Activated CD4-positive, alpha-beta memory T cell treated with anti-CD3 and anti-CD28 coated beads for 36 hours (primary cell): ENCODE measurements around the gene PLPP3. TPM values are rescaled to one million over a fixed set of nuclear protein-coding genes. Genes with fewer than 3 reads are reported as not detected.

ENCODE experiments used
- CTCF ChIA-PET: fragments of 350-600 bp; sonication (Branson Sonifier 250); formaldehyde crosslinking; loops from one replicate; lab custom pipeline; 2021; ENCODE audit warnings: antibody characterized with exemption, inconsistent platforms; lab: Charles Lee
- POLR2A ChIA-PET: fragments of 350-600 bp; sonication (Branson Sonifier 250); formaldehyde crosslinking; loops from one replicate; lab custom pipeline; 2021; ENCODE audit warnings: antibody characterized with exemption; lab: Charles Lee
- DNase-seq: peaks from one replicate; pipeline ENCODE4 v3.0.0-alpha.2; 2020
- H3K27ac Mint-ChIP-seq: one replicate; pipeline ENCODE4 v1.8.0; 2021; ENCODE audit warnings: mixed read lengths
- H3K27me3 Mint-ChIP-seq: one replicate; pipeline ENCODE4 v1.8.0; 2021; ENCODE audit warnings: mixed read lengths
- H3K36me3 Mint-ChIP-seq: one replicate; pipeline ENCODE4 v1.8.0; 2021; ENCODE audit warnings: mixed read lengths
- H3K4me1 Mint-ChIP-seq: one replicate; pipeline ENCODE4 v1.8.0; 2021; ENCODE audit warnings: low read depth, mixed read lengths
- H3K4me3 Mint-ChIP-seq: one replicate; pipeline ENCODE4 v1.8.0; 2021; ENCODE audit warnings: mild to moderate bottlenecking, mixed read lengths
- H3K9me3 Mint-ChIP-seq: one replicate; pipeline ENCODE4 v1.8.0; 2021; ENCODE audit warnings: mixed read lengths
- intact Hi-C: fragments of 100-400 bp; cut with micrococcal nuclease; formaldehyde crosslinking; loops from one replicate; pipeline ENCODE4 v1.15.1; 2023
- total RNA-seq, 2 experiments: library from RNA; stranded (reverse); gene quantifications; one replicate each; pipeline ENCODE4 v1.2.3, GENCODE V29; 2021

Gene PLPP3
- total RNA-seq, 2 experiments from 2014 or later, result not detected

DNA sequence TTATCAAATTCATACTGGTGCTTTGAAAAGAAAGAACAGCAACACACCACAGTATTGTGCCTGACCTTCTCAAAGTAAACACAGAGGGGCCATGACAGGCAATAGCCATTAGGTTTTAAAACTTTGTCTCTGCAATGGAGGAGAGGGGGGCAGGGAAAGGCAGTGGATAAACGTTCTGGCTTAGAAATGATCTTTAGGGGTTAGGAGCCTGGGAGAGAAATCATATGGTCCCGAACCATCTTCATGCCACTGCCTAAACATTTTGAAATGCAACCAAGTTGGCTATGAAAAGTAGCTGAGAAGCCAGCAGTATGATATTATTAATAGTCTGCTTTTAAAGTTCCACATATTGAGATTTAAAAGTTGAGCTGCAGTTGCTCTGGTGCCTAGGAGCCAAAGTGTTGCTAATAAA is 39.8 kb downstream of the PLPP3 start:
- CTCF ChIA-PET, result no interaction called here

DNA sequence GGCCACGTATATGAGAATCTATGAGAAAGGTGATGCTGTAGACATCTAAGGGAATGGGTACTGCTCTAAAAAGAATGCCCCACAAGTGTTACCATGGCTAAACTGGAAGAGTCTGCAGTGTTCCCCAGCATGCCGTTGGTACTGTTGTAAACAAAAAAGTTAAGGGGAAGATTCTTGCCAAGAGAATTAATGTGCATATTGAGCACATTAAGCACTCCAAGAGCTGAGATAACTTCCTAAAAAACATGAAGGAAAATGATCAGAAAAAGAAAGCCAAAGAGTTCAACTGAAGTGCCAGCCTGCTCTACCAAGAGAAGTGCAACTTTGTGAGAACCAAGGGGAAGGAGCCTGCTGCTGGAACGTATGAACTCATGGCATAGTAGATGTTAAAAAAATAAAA is 40.8 kb downstream of the PLPP3 start:
- Mint-ChIP-seq H3K4me1 (no peaks in the 10 kb centered on the region), H3K27me3 (no peaks in the 10 kb centered on the region), H3K4me3 (no peak overlapping the region), H3K27ac (no peak overlapping the region), H3K9me3 (no peaks in the 10 kb centered on the region), H3K36me3 (no peaks in the 10 kb centered on the region)
- no peak for DNase-seq
- POLR2A ChIA-PET, result no interaction called here
- intact Hi-C loops, result no loop called here
- CTCF ChIA-PET, result no interaction called here

More for the DNA sequence above, 39.8 kb downstream of the PLPP3 start:
- H3K36me3 Mint-ChIP-seq, result no peaks in the 10 kb centered on the region
- H3K9me3 Mint-ChIP-seq, result no peaks in the 10 kb centered on the region
- POLR2A ChIA-PET, result no interaction called here
- H3K4me3 Mint-ChIP-seq, result no peak overlapping the region
- no peaks in the 10 kb centered on the region for H3K27me3 Mint-ChIP-seq
- intact Hi-C loops, result no loop called here
- H3K27ac Mint-ChIP-seq, result no peak overlapping the region
- no peaks in the 10 kb centered on the region for H3K4me1 Mint-ChIP-seq
- DNase-seq, result no peak

DNA sequence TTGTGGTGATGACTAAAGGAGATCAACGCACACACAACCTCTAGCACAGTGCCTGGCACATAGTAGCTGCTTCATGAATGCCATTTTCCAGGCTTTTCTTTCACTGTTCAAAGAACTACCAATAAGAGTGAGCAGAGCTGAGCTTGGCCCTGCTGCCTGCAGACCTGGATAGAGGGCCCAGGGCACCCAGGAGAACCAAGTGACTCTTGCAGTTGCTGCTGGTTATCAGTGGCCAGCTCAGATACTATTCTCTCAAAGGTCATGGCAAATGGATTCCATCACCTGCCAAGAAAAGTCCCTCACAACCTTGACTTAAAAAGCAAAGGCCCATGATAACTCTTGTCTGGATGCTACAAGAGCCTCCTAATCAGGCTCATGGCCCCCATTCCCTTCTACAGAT is 41.7 kb downstream of the PLPP3 start:
- no peaks in the 10 kb centered on the region for H3K36me3 Mint-ChIP-seq
- intact Hi-C loops, result no loop called here
- H3K9me3 Mint-ChIP-seq, result no peaks in the 10 kb centered on the region
- no peak for DNase-seq
- no peak overlapping the region for H3K27ac Mint-ChIP-seq
- no peaks in the 10 kb centered on the region for H3K27me3 Mint-ChIP-seq
- CTCF ChIA-PET, result interaction anchor here (0.6 kb wide), 1 partner anchor 47 kb away, joined by 3 read pairs; no protein-coding TSS in a partner anchor
- no peak overlapping the region for H3K4me3 Mint-ChIP-seq
- POLR2A ChIA-PET, result no interaction called here
- no peaks in the 10 kb centered on the region for H3K4me1 Mint-ChIP-seq

DNA sequence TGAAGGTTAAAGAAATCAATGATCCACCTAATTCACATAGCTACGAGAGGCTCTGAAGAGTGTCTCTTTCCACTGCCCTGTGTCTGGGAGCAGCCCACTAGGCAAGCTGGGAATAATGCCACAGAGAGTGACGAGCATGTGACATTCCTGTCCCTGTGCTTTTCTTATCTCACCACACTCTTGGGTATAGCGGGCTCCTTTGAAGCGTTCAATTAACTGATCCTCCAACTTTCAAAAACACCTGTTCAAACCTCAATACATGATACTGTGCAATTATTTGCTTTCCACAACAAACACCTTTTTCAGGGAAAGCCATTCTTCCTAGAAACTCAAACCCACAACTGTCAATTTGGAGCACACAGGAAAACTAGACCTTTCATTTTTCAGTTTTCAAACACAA is 43.4 kb downstream of the PLPP3 start:
- H3K9me3 Mint-ChIP-seq, result no peaks in the 10 kb centered on the region
- no peak for DNase-seq
- H3K36me3 Mint-ChIP-seq, result no peaks in the 10 kb centered on the region
- H3K4me3 Mint-ChIP-seq, result no peak overlapping the region
- CTCF ChIA-PET, result no interaction called here
- no peaks in the 10 kb centered on the region for H3K27me3 Mint-ChIP-seq
- no peak overlapping the region for H3K27ac Mint-ChIP-seq
- H3K4me1 Mint-ChIP-seq, result no peaks in the 10 kb centered on the region
- intact Hi-C loops, result no loop called here
- POLR2A ChIA-PET, result no interaction called here

DNA sequence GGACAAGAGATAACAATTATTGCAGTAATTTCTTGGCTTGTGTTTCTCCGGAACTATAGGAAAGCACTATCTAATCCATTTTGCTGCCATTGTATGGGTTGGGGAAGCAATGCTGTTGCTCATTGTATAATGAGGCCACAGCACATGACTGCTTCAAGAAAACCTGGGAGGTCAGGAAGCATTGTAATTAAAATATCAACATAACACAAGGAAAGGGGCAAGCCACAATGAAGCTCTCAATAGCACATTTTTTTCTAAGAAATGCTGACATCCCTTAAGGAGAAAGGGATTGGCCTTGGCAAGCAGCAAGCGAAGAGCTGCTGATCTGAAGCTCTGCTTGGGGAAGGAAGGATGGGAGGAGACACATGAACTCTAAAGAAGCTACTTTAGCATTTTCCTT is 44.0 kb downstream of the PLPP3 start:
- no peak overlapping the region for H3K27ac Mint-ChIP-seq
- H3K27me3 Mint-ChIP-seq, result no peaks in the 10 kb centered on the region
- H3K36me3 Mint-ChIP-seq, result no peaks in the 10 kb centered on the region
- POLR2A ChIA-PET, result no interaction called here
- no peaks in the 10 kb centered on the region for H3K9me3 Mint-ChIP-seq
- CTCF ChIA-PET, result no interaction called here
- no peak overlapping the region for H3K4me3 Mint-ChIP-seq
- H3K4me1 Mint-ChIP-seq, result no peaks in the 10 kb centered on the region
- DNase-seq, result no peak
- intact Hi-C loops, result no loop called here

DNA sequence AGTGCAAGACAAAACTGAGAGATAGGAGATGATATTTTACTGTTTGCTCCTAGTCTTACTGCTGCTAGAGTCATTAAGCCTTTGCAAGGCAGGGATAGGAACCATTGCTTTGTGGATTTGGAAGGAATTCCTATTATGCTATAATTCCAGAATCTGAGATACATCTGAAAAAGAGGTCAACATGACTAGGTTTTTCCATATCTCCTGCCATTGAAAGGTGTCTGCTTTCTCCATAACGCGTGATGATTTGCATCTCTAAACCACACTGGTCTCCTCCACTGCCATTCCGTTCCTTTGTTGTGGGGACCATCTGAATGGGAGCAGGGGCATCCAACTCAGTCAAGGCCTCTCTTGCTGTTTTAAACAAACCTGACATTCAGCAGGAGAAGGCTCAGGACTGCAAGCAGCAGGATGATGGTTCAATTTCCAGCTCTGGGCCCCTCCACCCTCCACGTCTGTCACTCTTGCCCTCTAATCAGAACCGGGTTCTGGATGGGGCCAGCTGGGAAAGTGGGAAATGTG is 45.2 kb downstream of the PLPP3 start:
- intact Hi-C loops, result no loop called here
- Mint-ChIP-seq H3K27me3 (no peaks in the 10 kb centered on the region), H3K4me1 (no peaks in the 10 kb centered on the region), H3K27ac (no peak overlapping the region), H3K9me3 (no peaks in the 10 kb centered on the region), H3K36me3 (no peaks in the 10 kb centered on the region), H3K4me3 (no peak overlapping the region)
- ChIA-PET CTCF (no interaction called here), POLR2A (no interaction called here)
- DNase-seq, result no peak

DNA sequence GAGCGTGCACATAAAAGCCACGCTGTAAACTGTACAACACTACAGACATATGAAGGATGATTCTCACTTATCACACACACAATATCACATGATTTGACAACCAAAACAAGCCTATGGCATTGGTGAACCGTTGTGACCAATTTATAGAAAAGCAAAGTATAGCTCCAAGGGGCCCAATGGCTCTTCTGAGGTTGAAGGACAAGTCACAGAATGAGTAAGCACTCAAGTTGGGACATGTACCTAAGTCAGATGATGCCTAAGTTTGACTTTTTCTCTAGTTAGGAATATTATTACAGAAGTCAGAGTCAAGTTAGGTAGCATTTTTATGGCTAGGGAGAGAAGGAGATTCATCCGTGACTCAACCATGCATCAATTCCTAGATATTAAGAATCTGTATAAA is 45.7 kb downstream of the PLPP3 start:
- H3K4me1 Mint-ChIP-seq, result no peaks in the 10 kb centered on the region
- no peaks in the 10 kb centered on the region for H3K27me3 Mint-ChIP-seq
- H3K4me3 Mint-ChIP-seq, result no peak overlapping the region
- DNase-seq, result no peak
- no peak overlapping the region for H3K27ac Mint-ChIP-seq
- ChIA-PET CTCF (no interaction called here), POLR2A (no interaction called here)
- intact Hi-C loops, result no loop called here
- H3K36me3 Mint-ChIP-seq, result no peaks in the 10 kb centered on the region
- H3K9me3 Mint-ChIP-seq, result no peaks in the 10 kb centered on the region

DNA sequence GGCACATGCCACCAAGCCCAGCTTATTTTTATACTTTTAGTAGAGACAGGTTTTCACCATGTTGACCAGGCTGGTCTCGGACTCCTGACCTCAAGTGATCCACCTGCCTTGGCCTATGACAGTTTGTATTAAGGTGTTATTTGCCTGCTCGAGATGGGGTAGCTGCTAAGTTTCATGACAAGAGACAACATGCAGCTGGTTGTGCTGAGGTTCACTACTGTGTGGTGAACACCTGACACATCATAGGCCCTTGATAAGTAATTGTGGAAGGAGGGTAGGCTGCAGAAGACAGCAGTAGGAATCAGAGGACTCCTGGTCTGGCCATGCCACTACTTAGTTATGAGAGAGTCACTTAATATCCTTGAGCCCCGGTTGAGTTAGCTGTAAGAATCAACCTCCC is 46.2 kb downstream of the PLPP3 start:
- DNase-seq, result no peak
- intact Hi-C loops, result no loop called here
- no peak overlapping the region for H3K4me3 Mint-ChIP-seq
- no peaks in the 10 kb centered on the region for H3K27me3 Mint-ChIP-seq
- no peaks in the 10 kb centered on the region for H3K4me1 Mint-ChIP-seq
- no peaks in the 10 kb centered on the region for H3K36me3 Mint-ChIP-seq
- H3K27ac Mint-ChIP-seq, result no peak overlapping the region
- CTCF ChIA-PET, result no interaction called here
- POLR2A ChIA-PET, result no interaction called here
- H3K9me3 Mint-ChIP-seq, result no peaks in the 10 kb centered on the region

DNA sequence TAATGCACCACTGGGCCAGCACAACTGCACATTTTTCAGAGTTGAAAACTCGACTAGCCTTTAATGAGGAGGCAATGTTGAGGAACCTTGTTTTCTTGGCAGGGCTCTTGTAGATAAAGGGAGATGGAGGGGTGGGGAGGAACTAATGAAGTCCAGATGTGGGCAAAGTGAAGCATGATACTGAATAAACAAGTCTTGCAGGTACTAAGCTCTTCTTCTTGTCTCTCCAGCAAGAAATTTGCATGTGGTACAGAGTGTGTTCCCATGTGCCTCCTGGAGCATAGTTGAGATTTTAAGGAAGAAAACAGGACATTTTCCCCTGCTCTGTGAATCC is 47.0 kb downstream of the PLPP3 start:
- POLR2A ChIA-PET, result no interaction called here
- CTCF ChIA-PET, result no interaction called here
- H3K9me3 Mint-ChIP-seq, result no peaks in the 10 kb centered on the region
- H3K27ac Mint-ChIP-seq, result no peak overlapping the region
- H3K4me1 Mint-ChIP-seq, result no peaks in the 10 kb centered on the region
- no peaks in the 10 kb centered on the region for H3K36me3 Mint-ChIP-seq
- intact Hi-C loops, result no loop called here
- no peak for DNase-seq
- no peak overlapping the region for H3K4me3 Mint-ChIP-seq
- H3K27me3 Mint-ChIP-seq, result no peaks in the 10 kb centered on the region

DNA sequence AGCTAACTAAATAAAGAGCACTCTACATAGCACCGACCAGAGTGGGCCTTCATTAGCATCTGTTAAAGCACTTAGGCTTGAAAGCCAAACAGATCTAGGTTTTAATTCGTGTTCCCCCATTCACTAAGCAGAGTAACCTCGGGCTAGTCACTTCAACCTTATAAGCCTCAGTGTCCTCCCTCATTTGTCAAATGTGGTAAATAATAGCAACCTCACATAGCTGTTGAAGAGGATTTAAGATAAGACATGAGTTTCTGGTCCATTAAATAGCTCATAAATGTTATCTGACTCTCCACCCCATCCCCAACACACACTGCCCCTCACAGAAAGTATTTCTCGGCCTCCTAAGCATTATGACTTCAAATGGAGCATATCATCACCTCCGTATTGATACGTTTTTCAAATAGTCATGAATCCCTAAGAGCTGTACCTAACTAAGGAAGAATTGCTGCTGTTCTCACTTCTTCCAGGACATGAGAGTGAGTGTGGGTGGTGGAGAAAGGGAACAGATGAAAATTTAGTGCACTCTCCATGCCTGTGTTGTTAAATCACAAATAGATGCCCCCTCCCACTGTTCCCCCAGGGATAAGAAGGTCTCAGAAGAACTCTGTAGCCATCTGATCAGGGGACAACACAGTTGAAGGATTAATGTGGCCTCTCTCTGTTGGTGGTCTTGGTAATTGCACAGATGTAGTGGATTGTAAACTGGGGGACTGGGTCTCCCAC is 47.6 kb downstream of the PLPP3 start:
- DNase-seq, result no peak
- no peaks in the 10 kb centered on the region for H3K4me1 Mint-ChIP-seq
- ChIA-PET CTCF (no interaction called here), POLR2A (no interaction called here)
- H3K27me3 Mint-ChIP-seq, result no peaks in the 10 kb centered on the region
- no peaks in the 10 kb centered on the region for H3K9me3 Mint-ChIP-seq
- intact Hi-C loops, result no loop called here
- no peak overlapping the region for H3K27ac Mint-ChIP-seq
- H3K4me3 Mint-ChIP-seq, result no peak overlapping the region
- no peaks in the 10 kb centered on the region for H3K36me3 Mint-ChIP-seq

DNA sequence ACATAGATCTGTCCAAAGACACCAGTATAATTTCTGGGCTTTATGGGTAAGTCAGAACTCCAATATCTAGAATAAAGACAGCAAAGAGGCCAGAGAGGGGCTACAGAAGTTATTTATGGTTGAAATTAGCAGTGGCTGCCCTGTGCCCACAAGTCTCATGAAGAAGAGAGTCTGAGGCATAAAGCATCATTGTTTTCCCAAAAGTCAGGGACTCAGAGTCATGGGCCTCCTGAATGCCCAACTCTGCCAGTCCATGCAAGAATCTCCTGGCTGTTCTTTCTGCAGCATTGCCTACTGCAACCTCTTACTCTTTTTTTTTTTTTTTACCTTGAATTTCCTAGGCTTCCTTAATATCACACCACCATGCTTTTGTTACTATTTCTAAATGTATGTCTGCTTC is 49.6 kb downstream of the PLPP3 start:
- no peak for DNase-seq
- H3K4me3 Mint-ChIP-seq, result no peak overlapping the region
- H3K4me1 Mint-ChIP-seq, result no peaks in the 10 kb centered on the region
- CTCF ChIA-PET, result no interaction called here
- H3K27ac Mint-ChIP-seq, result no peak overlapping the region
- no peaks in the 10 kb centered on the region for H3K36me3 Mint-ChIP-seq
- intact Hi-C loops, result no loop called here
- no peaks in the 10 kb centered on the region for H3K9me3 Mint-ChIP-seq
- POLR2A ChIA-PET, result no interaction called here
- peaks cover 3% of the 10 kb centered on the region for H3K27me3 Mint-ChIP-seq

DNA sequence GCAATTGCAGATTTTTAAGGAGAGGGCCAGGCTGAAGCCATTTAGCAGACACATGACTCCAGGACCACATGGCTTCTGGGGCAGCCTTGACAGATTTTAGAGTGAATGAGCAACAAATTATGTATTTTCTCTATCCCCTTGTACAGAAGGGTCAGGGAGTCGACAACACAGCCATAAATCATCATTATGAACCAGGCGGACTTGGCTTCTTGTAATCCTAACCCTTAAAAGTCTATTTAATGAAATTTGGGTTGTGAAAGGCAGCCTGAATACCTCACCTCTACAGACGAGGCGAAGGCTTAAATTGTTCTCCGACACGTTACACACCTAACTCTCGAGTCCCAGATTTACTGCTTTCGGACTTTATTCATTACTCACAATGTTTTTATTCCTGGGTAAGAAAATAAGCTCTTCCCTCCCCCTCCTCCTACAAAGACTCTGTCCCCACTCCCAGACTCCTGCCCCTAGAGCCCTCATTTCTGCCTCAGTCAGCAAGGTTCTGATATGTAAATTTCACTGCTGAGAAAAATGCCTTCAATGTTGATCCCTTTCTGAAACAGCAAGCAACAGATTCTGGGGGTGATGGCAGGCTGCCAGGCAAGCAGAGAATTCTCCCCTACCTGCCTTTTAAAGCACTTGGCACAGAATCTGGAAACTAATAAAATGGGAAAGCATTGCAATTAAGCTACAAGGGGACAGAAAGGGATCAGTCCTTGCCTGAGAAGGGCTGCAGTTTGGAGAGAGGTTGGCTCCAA is 51.6 kb downstream of the PLPP3 start:
- CTCF ChIA-PET, result interaction anchor here (1.2 kb wide), 1 partner anchor 13 kb away, joined by 3 read pairs; no protein-coding TSS in a partner anchor
- H3K9me3 Mint-ChIP-seq, result no peaks in the 10 kb centered on the region

More for the DNA sequence above, 51.6 kb downstream of the PLPP3 start:
- DNase-seq, result no peak
- Mint-ChIP-seq H3K36me3 (no peaks in the 10 kb centered on the region), H3K4me3 (no peak overlapping the region), H3K4me1 (no peaks in the 10 kb centered on the region), H3K27me3 (peaks cover 3% of the 10 kb centered on the region), H3K27ac (no peak overlapping the region)
- intact Hi-C loops, result no loop called here
- POLR2A ChIA-PET, result no interaction called here
